GF-D8 (cell line): Measurements from ENCODE around the gene CIB2.

ENCODE experiments used
- DNase-seq: peaks from one replicate; lab custom pipeline; 2025; lab: John Stamatoyannopoulos, UW

The CIB2 gene

DNA sequence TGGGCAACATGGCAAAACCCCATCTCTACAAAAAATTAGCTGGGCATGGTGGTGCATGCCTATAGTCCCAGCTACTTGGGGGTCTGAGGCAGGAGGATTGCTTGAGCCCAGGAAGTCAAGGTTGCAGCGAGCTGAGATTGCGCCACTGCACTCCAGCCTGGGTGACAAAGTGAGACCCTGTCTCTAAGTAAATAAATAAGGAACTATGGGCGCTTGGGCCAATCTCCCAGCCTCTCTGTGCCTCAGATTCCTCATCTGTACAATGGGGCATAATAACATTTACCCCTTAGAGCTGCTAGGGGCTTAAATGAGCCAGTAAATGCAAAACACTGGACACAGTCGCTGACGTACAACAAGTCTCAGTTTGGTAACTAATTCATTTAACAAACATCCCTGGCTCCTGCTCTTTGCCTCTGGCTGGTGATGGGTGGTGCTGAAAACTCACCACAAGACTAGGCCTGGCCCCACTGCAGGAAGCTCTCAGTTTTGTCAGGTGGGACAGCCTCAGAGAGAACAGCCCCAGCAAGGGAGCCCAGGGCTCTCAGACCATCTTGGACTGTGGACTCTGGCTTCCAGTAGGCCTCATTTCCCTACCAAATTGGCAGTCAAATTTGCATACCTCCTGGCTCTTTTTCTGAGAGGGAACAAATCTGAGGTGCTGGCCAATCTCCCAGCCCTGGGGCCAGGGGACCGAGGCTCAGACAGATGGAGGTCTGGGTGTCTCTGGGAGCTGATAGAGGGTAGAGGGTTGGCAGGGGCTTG lies 47.4 kb downstream of the CIB2 start:
- no peak for DNase-seq

DNA sequence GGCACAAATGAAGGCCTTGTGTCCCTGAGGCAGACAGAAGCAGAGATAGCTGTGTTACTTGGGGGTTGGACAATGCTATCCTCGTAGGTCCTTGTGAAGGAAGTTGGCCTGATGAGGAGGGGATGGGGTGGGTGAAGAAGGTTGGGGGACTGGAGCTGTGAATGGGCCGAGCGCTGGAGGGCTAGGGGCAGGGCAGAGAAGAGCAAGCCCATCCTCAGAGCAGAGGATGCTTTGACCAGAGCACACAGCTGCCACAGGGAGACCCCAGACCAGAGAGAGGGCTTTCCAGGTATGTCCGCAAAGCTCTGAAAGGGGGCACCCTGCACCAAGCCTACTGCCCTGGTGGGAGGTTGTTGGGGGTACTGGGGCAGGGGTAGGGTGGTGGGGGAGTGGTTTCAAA lies 48.1 kb downstream of the CIB2 start:
- DNase-seq: no peak

DNA sequence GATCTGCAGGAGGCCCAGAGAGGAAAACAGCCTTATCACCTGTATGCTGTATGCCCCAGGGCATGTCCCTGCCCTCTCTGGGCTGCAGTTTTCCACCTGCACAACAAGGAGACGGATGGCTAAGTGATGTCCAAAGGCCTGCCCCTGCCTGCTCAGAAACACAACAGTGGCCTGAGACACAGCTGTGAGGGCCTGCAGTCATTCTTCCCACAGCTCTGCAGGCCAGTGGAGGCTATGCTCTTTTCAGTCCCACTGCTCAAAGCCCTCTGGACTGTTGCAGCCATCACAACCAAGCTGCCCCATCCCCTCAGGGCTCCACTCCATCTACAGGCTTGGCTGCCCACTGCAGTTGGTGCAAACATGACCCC lies 48.5 kb downstream of the CIB2 start:
- DNase-seq: no peak

DNA sequence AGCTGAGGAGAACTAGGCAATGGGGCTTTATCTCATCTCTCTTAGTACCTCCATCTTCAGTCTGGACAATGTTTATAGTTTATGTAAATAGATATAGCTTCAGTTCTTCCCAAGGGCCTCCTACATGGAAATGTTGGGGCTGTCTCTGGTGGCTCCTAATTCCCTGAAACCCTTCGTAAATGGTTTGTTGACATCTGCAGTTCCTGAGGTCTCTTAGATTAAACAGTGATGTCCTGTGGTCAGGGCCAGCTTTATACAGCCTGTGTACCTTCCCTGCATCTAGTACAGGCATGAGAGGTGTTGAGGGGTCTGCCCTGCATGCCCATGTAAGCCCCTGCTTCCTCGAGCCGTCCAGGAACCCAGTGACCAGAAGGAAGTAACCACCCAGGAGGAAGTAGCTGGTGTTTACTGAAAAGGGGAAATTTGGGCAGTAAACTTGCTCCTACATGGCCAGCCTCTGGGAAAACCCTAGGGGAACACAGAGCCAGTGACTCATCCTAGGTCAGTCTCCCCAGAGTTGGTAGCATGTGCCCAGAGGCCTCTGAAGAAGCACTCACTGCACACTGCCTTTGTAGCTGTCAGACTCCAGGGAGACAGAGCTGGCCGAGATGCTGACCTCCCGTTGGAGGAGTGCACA lies 49.0 kb downstream of the CIB2 start:
- DNase-seq: no peak

DNA sequence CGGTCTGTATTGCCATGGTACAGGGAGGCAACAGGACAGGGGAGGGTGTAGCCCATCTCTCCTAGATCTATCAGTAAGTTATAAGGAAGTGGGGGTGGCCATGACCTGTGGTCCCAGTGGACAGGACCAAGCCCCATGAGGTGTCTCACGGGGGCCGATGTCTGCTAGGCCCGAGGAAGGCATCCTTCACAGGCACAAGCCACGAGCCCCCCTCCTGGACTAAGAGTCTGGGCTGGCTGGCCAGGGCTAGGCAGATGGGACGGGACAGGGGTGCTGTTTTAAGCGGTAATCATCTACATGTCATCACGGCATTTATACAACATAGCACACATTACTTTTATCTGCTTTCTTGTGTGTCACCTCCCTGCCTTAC lies 51.2 kb downstream of the CIB2 start:
- no peak for DNase-seq

DNA sequence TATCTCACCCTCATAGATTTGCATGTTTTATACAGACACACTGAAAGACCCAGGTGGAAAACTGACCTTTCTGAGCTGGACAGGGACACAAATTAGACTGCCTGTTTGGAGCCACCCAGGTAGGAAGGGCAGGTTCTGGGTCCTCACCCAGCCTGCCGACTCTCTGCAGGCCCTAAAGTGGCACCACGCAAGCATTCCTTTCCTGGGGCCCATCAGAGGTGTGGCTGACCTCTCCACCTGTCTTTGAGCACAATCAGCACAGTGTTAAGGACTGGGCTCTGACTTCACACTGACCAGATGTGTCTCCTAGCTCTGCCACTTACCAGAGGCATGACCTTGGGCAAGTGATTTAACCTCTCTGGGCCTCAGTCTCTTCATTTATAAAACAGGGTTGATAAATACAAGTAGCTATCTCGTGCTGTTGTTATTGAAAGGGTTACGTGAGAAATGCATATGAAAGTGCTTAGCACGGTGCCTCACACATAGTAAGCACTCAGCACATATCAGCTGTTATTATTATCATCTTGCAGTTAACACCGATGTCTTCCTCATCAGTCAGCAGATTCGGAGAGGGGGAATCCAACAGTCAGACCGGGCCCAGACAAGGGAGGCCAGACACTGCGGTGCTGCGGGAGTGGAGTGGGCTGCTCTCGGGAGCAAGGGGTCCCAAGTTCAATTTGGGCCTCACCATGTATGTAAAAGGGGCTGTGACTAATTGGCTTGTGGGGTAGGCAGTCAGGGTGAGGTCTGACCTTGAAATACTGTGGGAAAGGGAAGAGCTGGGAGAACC lies 51.8 kb downstream of the CIB2 start:
- no peak for DNase-seq

DNA sequence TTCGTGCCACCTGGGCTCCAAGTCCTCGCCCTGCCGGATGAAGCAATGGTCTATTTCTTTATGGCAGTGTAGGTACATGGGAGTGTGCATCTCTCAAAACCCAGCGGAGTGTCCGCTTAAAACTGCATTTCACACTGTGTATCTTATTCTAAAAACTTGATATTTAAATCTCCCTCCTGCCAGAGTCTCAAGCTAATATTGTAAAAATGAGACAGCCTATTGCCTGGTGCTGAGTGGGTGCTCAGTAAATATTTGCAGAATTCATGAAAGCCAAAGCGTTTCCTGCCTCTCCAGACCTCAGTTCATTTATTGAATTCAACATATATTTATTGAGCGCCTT lies 53.4 kb downstream of the CIB2 start:
- DNase-seq: no peak

DNA sequence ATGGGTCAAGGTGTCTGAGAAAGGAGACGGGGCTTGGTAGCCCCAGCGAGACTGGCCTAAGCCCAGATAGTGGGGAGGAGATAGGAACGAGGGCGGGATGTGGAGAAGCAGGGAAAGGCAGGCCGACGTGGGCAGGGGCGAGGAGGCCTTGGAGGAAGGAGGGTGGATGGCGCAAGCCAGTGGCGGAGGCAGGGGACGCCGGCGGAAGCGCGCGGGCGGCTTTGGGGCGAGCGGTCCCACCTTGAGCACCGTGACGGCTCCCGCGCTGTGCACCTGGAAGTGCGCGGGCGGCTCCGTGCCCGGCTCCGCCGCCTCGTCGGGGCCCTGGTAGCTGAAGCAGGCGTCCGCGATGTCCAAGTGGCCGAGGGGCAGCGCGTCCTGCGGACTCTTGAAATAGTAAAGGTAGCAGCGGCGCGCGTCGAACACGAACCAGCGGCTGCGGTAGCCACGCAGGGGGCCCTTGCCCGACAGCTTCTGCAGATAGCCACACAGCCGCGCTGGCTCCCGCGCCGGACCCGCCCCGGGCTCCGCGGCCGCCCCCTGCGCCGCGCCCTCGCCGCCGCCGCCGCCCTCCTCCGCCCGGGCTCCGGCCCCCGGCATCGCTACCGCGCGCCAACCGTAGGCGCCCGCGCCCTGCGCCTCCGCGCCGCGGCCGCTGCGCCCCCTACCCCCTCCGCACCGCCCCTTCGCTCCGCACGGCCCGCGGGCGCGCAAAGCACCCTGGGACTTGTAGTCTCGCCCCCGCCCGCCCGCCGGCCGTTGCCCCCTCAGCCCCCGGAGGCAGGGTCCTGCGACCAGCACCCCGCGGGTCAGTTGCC lies 54.0 kb downstream of the CIB2 start, which contains the start of gene TBC1D2B:
TBC1D2B (minus strand) TSS at position 659 of the 818 bp plus-strand sequence; CDS start at position 600, 59 bp downstream.
- peak; percentile 50 for DNase-seq

DNA sequence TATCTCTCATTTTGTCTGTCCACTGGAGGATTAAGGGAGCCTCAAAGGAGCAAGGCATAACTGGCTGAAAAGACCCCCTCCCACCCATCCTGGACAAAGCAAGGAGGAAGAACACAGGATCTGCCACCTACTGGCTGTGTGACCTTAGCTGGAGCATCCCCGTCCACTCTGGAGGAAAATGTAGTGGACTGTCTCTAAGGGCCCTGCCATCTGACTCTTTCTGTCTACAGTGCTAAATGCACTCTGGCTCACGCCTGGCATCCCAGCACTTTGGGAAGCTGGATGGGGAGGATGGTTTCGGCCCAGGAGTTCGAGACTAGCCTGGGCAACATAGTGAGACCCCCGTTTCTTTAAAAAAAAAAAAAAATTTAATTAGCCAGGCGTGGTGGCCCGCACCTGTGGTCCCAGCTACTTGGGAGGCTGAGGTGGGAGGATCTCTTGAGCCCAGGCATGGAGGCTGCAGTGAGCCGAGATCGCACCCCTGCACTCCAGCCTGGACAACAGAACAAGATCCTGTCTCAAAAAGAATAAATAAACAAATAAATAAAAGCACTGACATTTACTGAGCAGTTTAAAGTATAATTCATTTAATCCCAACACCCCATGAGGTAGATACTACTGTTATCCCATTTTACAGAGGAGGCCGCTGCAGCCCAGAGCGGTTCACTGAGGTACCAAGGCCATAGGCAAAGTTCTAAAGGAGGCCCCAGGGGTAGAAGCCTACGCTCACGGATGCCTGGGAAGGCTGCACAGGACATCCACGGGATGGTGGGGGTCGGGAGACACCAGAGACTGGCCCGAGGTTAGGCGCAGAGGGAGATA lies 54.8 kb downstream of the CIB2 start:
- DNase-seq: no peak

DNA sequence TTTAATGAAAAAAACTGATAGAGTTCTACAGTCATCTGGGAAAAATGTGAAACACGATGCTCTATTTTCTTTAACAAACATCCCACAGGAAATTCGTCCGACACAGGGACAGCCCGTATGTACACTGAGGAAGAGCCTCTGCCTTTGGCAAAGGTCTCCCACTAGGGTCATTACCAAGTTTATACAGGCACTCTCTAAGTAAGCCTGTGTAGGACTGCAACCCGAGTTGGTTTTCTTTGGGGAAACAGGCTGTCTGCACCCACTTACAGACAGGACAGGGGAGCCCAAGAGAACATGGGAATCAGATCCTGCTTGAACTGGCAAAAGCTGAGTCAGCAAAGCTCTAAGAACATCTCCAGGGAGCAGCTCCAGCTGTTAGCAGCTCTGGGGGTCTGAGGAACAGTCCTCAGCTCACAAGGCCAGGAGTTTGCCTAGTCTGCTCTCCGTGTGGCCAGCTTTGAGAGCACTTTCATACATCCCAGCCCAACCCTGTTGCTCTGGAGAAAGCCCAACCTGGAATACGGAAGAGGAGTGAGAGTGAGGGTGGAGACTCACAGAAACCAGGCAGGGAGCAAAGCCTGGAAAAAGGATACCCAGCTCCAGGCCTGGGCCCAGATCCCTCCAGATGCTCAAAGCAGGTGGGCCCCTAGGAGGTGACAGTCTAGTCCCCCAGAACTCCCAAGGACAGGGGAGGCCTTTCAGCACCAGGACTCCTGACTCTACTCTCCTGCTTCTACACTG lies 55.6 kb downstream of the CIB2 start:
- no peak for DNase-seq

DNA sequence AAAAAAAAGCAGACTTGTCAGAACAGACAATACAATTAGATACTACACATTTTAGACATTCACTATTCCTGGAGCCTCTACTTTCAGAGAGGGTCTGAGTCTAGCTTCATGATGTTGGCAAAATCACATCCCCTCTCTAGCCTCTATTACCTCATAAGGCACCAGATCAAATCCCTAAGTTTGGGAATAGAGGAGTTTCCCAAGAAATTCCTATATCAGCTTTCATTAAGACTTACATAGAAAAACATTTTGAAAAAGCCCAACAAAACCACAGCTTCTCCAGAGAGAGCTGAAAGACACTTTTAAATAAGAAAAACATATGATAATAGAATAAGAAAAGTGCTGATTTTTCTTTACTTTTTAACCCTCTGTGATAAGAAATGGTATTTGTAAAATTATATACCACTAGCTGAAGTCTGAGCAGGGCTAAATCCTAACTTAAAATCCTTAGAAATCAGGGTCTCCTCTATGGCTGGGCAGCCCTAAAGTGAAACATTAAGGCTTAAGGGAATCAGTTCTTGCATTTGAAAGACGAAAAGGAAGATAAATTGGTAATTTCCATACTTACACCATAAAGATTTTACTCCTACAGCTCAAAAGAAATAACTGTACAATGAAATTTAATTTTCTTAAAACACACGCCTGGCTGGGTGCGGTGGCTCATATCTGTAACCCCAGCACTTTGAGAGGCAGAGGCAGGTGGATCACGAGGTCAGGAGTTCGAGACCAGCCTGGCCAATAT lies 58.0 kb downstream of the CIB2 start:
- DNase-seq: no peak

DNA sequence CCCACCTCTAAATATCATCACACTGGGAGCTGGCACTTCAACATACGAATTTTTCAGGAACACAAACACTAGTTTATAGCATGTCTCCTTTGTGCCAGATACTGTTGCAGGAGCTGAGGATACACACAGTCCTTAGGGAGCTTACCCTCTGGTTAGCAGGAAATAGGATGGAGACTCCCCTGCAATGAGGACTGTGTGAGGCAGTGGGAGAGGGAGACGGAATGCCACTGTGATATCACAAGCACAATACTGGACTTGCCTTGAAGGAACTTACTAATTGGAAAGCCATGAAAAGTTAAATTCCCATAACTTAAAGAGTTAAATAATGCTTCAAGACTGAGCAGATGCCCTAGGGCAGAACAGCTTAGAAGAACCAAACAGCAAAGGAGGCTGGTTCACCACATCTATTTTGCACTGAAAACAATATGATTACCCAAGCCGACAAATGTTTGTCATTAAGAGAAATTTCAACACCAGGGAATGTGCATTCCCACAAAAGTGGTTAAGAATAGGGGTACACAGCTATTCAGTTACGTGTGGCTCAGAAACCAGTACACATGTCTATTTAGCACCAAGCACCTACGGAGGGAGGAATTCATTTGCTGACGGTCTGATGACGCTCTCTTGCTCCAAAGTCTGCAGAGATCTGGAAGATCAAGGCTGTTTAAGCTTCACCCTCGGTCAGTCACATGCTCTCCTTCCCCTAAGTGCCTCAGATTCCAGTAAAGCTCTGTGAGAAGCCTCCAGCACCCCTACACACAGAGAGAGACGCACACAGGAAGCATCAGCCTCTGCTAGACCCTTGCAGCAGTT lies 59.0 kb downstream of the CIB2 start:
- peak; percentile 37 for DNase-seq

DNA sequence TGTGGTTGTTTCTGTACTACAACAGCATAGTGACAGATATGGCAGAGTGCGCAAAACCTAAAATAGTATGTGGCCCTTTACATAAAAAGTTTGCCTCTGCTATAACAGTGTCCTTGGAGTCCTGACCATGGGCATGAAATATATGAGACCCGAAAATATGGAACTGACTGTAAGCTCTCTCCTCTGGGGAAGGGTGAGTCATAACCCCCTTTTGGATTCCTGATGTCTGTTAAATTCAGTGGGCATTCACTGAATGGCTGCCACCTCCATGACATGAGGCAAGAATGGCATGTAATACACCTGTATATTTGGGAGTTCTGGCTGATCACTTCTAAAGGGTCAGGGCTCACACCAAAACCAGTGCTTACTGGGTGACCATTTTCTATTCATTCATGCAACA lies 59.9 kb downstream of the CIB2 start:
- no peak for DNase-seq

DNA sequence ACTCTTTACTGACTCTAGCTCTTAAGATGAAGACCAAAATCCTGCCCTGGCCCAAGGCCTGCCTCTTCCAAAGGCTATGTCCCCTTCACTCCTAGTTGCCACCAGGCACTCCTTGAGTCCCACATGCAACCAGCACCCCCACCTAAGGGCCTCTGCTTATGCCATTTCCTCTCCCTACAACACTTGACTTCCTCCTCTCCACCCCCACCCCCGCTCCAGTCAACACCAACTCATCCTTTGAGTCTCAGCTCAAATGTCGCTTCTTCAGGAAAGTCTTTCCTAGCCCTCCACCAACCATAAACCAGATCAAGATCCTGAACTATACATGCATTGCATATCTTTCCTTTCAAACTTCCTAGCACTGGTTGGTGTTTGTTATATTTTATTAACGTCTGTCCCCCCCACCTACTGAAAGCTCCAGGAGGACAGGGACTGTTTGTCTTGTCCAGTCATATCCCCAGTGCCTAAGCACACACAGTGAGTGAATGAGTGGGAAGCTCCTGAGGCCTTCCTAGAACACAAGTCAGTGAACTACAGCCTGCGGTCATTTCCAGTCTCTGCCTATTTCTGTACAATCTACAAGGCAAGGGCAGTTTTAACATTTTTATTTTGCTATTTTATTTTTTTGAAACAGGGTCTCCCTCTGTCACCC lies 61.1 kb downstream of the CIB2 start:
- DNase-seq: peak; percentile 54

DNA sequence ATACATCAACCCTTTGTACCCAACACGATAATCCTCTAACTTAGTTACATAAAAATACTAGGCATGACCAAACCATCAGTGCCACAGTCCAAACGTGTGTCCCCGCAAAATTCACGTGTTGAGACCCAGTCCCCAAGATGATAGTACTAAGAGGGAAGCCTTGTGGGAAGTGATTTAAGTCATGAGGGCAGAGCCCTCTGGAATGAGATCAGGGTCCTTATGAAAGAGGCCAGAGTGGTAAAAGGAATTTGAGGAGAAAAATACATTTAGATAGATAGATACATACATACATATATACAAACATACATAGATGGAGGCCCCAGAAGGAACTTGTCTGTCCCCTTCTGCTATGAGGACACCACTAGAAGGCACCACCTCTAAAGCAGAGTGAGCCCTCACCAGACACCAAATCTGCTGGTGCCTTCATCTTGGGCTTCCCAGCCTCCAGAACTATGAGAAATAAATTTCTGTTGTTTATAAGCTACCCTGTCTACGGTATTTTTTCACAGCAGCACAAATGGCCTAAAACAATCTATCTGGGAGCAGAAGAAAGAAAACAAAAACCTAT lies 61.7 kb downstream of the CIB2 start:
- no peak for DNase-seq

DNA sequence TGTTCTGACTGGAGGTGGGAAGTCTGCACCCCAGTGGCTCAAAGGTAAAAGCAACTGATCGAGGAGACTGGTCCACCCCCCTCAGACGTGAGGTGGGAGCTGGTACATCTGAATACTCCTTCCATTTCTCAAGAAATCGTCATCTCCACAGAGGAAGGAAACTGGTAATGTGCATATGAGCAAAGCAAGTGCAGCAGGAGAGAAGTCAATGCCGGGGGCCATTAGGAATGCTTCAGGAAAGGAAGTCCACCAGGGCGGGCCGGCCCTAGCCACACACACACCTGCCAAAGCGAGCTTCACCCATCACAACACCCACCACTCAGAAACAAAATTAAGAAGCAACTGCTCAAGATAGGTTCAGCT lies 62.2 kb downstream of the CIB2 start:
- peak; percentile 69 for DNase-seq

DNA sequence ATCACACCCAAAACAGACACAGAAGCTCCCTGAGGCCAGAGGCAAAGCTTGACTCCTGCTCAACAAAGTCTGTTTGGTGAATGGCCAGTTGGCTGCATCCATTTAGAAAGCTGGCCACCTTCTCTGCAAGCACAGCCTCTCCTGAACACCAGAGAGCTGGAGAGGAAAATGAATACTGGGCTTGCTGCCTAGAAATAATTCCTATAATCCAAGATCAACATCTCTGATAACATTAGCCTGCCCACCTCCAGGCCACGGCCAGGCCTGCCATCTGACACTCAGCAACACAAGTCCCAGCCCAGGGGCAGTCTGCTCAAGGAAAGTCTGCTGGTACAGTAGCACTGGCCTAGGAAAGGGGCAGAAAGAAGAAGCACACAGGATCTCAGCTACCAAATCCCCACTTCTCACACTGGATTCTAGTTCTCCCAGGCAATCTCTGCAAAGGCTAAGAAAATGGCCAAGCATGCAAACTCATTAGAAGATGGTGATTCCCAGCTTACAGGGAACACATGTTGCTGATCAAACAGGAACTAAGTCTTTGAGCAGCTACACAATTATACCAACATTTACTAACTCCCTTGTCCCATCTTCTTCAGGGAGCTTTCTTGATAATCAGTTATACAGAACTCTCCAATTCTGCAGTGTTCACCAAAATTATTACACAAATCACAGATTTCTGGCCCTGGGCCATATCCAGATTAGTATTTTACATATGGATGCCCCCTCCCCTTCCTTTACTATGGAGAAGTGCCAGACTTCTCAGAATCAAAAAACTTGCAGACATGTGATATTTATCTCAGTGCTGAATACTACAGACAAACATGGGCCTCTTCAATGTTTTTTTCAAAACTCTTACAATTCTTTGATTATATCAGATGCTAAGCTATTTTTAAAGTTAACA lies 63.7 kb downstream of the CIB2 start:
- DNase-seq: no peak
